Mesothelial cell of epicardium (in vitro differentiated cells): Measurements from ENCODE around the gene FRAS1. TPM values are rescaled to one million over a fixed set of nuclear protein-coding genes. Genes with fewer than 3 reads are reported as not detected.
"Not testable (repeated sequence)": the region's sequence is repeated elsewhere in the genome, so short reads cannot be mapped to it uniquely, and the experiment has no call there.

Source experiments
- DNase-seq, 2 experiments: peaks; one replicate each; pipeline ENCODE4 v3.0.0; 2021; ENCODE audit warnings: low spot score in 2 of 2; ENCODE audit not compliant: unreplicated experiment in 2 of 2
- H3K27ac Mint-ChIP-seq: 2 replicates; pipeline ENCODE4 v1.8.0; 2021; ENCODE audit warnings: mixed read lengths
- H3K27me3 Mint-ChIP-seq: 2 replicates; pipeline ENCODE4 v1.8.0; 2021; ENCODE audit warnings: low read depth, mixed read lengths
- H3K36me3 Mint-ChIP-seq: 2 replicates; pipeline ENCODE4 v1.8.0; 2021; ENCODE audit warnings: mixed read lengths
- H3K4me1 Mint-ChIP-seq: 2 replicates; pipeline ENCODE4 v1.8.0; 2021; ENCODE audit warnings: mixed read lengths
- H3K4me3 Mint-ChIP-seq: 2 replicates; pipeline ENCODE4 v1.8.0; 2021; ENCODE audit warnings: mild to moderate bottlenecking, moderate library complexity, mixed read lengths
- H3K9me3 Mint-ChIP-seq: 2 replicates; pipeline ENCODE4 v1.8.0; 2021; ENCODE audit warnings: mixed read lengths
- CTCF ChIP-seq: fragments of 200-600 bp; sonication (generic); IDR thresholded peaks from one replicate; pipeline ENCODE4 v1.5.0; 2021; ENCODE audit warnings: antibody characterized with exemption; ENCODE audit not compliant: unreplicated experiment
- total RNA-seq: library from RNA; stranded (reverse); gene quantifications from 3 replicates; pipeline ENCODE4 v1.2.1, GENCODE V29; 2021

Gene FRAS1
- total RNA-seq = 45.3 to 52.8 TPM (median 51.9 TPM) in 3 replicates

GRCh38 chr4:78057135-78057599 is at the start of gene FRAS1:
Gene FRAS1, plus strand, starts transcription at chr4:78057323. Its CDS starts 687 bp downstream, at chr4:78058010.
- Mint-ChIP-seq H3K27ac (peak within 1 kb of the TSS; percentile 97), H3K9me3 (no peaks in the 10 kb centered on the region), H3K27me3 (peaks cover 2% of the 10 kb centered on the region), H3K4me1 (peaks cover 17% of the 10 kb centered on the region), H3K36me3 (no peaks in the 10 kb centered on the region), H3K4me3 (peak within 1 kb of the TSS; percentile 95)
- peak; percentile 56 to 76 for DNase-seq
- TF ChIP-seq CTCF = no peak

GRCh38 chr4:78011003-78011402 is 46.1 kb upstream of the FRAS1 start:
- peaks cover 17% of the 10 kb centered on the region for H3K9me3 Mint-ChIP-seq
- not testable (repeated sequence) for H3K27me3 Mint-ChIP-seq, DNase-seq, H3K4me3 Mint-ChIP-seq, H3K36me3 Mint-ChIP-seq, H3K4me1 Mint-ChIP-seq, H3K27ac Mint-ChIP-seq

GRCh38 chr4:78014889-78015886 is 41.9 kb upstream of the FRAS1 start:
- no peaks in the 10 kb centered on the region for H3K27me3 Mint-ChIP-seq
- peak overlapping the region; percentile 31 for H3K27ac Mint-ChIP-seq
- peaks cover 8% of the 10 kb centered on the region for H3K36me3 Mint-ChIP-seq
- TF ChIP-seq CTCF = no peak
- peaks cover 15% of the 10 kb centered on the region for H3K9me3 Mint-ChIP-seq
- DNase-seq = no peak
- H3K4me3 Mint-ChIP-seq = no peak overlapping the region
- peaks cover 13% of the 10 kb centered on the region for H3K4me1 Mint-ChIP-seq

GRCh38 chr4:78018271-78019049 is 38.7 kb upstream of the FRAS1 start:
- H3K4me3 Mint-ChIP-seq = no peak overlapping the region
- peaks cover 13% of the 10 kb centered on the region for H3K4me1 Mint-ChIP-seq
- no peak for TF ChIP-seq CTCF
- no peaks in the 10 kb centered on the region for H3K27me3 Mint-ChIP-seq
- H3K36me3 Mint-ChIP-seq = no peaks in the 10 kb centered on the region
- DNase-seq = no peak
- H3K9me3 Mint-ChIP-seq = peaks cover 4% of the 10 kb centered on the region
- peak overlapping the region; percentile 13 for H3K27ac Mint-ChIP-seq

- Mint-ChIP-seq H3K9me3 (peaks cover 3% of the 10 kb centered on the region), H3K27me3 (no peaks in the 10 kb centered on the region)
- no peak for TF ChIP-seq CTCF
Observed at GRCh38 chr4:78019414-78019813, 37.7 kb upstream of the FRAS1 start.

More at GRCh38 chr4:78019414-78019813, 37.7 kb upstream of the FRAS1 start:
- DNase-seq = no peak
- H3K4me1 Mint-ChIP-seq = peaks cover 13% of the 10 kb centered on the region
- no peak overlapping the region for H3K27ac Mint-ChIP-seq
- H3K4me3 Mint-ChIP-seq = no peak overlapping the region
- H3K36me3 Mint-ChIP-seq = no peaks in the 10 kb centered on the region
